IPS-18a (cell line): ENCODE measurements around the gene ZBTB46.
A peak's percentile ranks its signal among the peaks of the same experiment; 100 is the strongest.

Source experiments
- H3K27ac ChIP-seq: one replicate; pipeline ENCODE4 v1.5.1; 2013; ENCODE audit warnings: low read length
- H3K27me3 ChIP-seq: one replicate; pipeline ENCODE4 v1.6.1; 2013; ENCODE audit warnings: mild to moderate bottlenecking, low read length; ENCODE audit not compliant: control insufficient read depth, insufficient read depth
- H3K36me3 ChIP-seq: one replicate; pipeline ENCODE4 v1.6.1; 2013; ENCODE audit warnings: low read depth, low read length; ENCODE audit not compliant: control insufficient read depth
- H3K4me1 ChIP-seq: one replicate; pipeline ENCODE4 v1.6.1; 2013; ENCODE audit warnings: low read depth, low read length; ENCODE audit not compliant: control insufficient read depth
- H3K4me3 ChIP-seq: one replicate; pipeline ENCODE4 v1.5.1; 2013; ENCODE audit warnings: low read length
- H3K9ac ChIP-seq: one replicate; pipeline ENCODE4 v1.6.1; 2013; ENCODE audit warnings: mild to moderate bottlenecking, low read length, moderate library complexity
- H3K9me3 ChIP-seq: one replicate; pipeline ENCODE4 v1.6.1; 2013; ENCODE audit warnings: low read depth, low read length; ENCODE audit not compliant: control insufficient read depth

ZBTB46 gene

DNA sequence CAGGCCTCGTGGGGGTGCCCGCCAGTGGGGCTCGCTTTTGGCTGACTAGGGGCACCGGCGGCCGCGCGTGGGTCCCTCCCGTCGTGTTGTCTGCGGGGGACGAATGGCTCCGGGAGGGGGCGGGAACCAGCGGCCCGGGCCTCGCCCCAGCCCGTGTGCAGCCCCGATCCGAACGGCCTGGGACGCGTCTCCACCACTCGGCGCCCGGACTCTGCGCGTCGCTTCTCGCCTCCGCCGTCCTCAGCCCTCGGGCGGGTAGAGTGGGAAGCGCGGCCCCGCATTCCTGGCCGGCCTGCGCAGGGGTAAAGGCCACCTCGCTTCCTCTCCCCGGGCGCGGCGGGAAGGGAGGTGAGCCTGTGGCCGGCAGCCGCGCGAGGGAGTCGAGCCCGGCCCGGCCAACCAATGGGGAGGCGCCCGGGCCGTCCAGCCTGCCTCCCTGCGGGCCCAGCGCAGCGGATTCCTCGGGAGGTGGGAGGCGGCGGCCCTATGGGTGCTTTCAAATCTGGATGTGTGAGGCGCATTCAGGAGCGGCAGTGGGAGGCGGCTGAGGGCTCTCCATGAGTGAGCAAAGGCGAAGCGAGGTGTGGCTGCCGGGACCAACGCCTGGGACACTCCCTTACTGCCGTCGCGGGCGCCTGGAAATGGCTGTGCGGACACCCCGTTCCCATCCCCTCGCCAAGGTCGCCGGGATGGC, 1.1 kb upstream of the ZBTB46 start:
- Histone ChIP-seq H3K27ac (no peak overlapping the region), H3K9ac (no peak overlapping the region), H3K4me1 (peaks cover 6% of the 10 kb centered on the region), H3K36me3 (no peaks in the 10 kb centered on the region), H3K9me3 (no peaks in the 10 kb centered on the region), H3K27me3 (peaks cover 51% of the 10 kb centered on the region), H3K4me3 (peak overlapping the region; percentile 39)

DNA sequence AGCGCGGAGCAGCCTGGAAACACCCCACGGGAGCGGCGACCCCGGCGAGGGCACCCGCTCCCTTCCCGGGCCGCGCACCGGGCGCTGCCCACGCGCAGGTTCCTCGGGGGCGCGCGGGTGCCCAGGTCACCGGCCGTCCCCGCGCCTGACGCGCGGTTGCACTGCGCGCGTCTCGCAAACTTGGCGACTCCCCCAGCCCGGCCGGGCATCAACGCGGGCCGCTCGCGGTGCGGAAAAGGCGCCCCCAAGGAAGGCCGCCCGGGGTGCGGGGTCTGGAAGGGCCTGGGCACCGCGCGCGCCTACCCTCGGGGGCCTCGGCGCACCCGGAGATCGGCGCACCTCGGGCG, 555 bp upstream of the ZBTB46 start:
- Histone ChIP-seq H3K27me3 (peaks cover 51% of the 10 kb centered on the region), H3K9ac (no peak overlapping the region), H3K4me1 (peaks cover 6% of the 10 kb centered on the region), H3K4me3 (peak overlapping the region; percentile 39), H3K36me3 (no peaks in the 10 kb centered on the region), H3K27ac (no peak overlapping the region), H3K9me3 (no peaks in the 10 kb centered on the region)

DNA sequence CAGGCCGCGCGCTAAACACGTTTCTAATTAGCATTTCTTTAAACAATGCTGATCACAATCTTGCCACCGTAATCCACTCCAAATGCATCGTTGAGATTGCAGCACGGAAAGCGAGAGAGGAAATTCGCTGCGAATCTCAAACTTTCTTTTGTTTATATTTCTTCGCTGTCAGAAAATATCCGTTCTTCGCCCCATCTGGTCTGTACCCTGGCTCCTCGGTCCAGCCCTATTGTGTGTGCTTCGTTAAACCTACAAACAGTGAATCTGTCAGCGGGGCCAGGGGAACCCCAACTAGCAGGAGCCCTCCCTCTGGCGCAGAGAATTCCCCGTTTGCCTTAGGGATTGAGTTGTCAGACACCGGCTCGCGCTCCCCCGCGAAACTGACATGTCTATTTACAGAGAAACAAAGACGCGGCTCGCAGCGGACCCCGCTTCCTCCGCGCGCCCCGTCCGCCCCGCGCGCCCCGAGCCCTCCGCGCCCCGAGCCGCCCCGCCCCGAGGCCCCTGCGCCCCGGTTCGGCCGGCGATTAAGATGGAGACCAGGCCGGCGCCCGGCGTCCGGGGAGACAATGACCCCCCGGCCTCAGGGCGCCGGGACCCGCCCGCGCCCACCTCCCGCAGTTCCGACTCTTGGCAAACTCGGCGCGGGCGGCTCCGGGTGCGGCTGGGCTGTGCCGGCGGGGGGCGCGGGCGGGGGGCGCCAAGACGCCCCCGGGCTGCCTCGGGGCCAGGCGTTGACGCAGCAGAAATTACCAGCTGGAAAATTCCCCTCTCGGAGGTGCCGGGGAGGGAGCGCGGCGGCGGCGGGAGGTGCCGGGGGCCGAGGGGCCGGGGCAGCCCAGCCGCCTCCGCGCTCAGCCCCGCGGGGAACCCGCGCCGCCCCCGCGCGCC, 874 bp downstream of the ZBTB46 start:
- no peak overlapping the region for H3K27ac ChIP-seq
- peak overlapping the region; percentile 60 for H3K4me3 ChIP-seq
- no peaks in the 10 kb centered on the region for H3K9me3 ChIP-seq
- H3K9ac ChIP-seq = no peak overlapping the region
- peaks cover 51% of the 10 kb centered on the region for H3K27me3 ChIP-seq
- no peaks in the 10 kb centered on the region for H3K36me3 ChIP-seq
- H3K4me1 ChIP-seq = peaks cover 6% of the 10 kb centered on the region

DNA sequence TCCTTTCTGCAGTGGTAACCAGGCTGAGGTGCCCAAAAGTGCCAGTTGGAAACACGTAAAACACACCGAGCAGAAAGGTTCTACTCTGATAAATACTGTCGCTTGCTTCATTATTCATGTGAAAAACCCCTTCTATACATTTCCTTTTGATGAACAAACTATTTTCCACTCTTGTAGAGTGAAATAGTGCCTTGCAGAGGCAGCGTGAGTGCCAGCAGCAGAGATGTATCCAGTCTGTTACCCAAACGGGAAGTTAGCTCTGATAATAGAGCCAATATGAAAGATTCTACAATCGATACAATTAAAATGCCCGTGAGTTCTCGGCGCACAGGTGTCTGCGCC, 1.5 kb downstream of the ZBTB46 start:
- H3K9ac ChIP-seq = no peak overlapping the region
- no peaks in the 10 kb centered on the region for H3K9me3 ChIP-seq
- no peaks in the 10 kb centered on the region for H3K36me3 ChIP-seq
- peak overlapping the region; percentile 60 for H3K4me3 ChIP-seq
- H3K27me3 ChIP-seq = peaks cover 51% of the 10 kb centered on the region
- peaks cover 6% of the 10 kb centered on the region for H3K4me1 ChIP-seq
- no peak overlapping the region for H3K27ac ChIP-seq

DNA sequence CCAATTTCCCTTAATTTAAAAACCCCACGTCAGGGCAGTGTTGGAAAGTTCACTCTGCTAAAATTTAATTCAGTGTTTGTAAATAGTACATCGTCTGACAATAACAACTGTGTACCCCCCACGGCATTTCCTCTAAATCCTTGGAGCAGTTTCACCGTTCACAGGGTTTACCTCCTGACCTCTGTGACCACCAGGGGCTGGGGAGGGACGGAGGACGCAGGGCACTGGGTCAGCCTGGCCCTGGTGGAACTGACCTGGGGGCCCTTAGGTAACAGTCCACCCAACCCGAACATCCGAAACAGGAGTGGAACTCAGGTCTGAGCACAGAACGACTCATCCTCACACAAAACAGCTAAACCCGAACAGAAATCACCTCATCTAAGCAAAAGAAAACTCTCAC, 2.1 kb downstream of the ZBTB46 start:
- H3K4me1 ChIP-seq = peaks cover 10% of the 10 kb centered on the region
- no peak overlapping the region for H3K27ac ChIP-seq
- H3K9ac ChIP-seq = no peak overlapping the region
- no peak overlapping the region for H3K4me3 ChIP-seq
- H3K9me3 ChIP-seq = no peaks in the 10 kb centered on the region
- peaks cover 49% of the 10 kb centered on the region for H3K27me3 ChIP-seq
- no peaks in the 10 kb centered on the region for H3K36me3 ChIP-seq

DNA sequence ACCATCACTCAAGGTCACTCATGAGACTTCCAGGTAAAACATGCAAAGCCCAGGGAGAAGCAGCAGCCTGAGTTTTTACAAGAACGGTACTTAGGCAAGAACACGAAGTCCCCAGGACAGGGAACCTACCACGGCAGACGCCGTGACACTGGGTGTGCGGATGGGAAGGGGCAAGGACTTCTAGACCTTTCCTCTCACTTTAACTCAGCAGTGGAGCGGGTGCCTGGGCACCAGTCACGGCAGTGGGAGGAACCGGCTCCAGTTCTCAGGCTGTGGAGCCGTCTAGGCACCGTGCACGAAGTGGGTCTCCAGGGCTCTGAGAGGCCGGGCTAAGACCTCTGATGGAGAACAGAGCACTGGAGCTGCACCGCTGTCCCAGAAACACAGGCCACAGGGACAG, 2.5 kb downstream of the ZBTB46 start:
- H3K9me3 ChIP-seq = no peaks in the 10 kb centered on the region
- no peaks in the 10 kb centered on the region for H3K36me3 ChIP-seq
- no peak overlapping the region for H3K27ac ChIP-seq
- H3K27me3 ChIP-seq = peaks cover 45% of the 10 kb centered on the region
- H3K4me3 ChIP-seq = no peak overlapping the region
- H3K9ac ChIP-seq = no peak overlapping the region
- peaks cover 10% of the 10 kb centered on the region for H3K4me1 ChIP-seq

DNA sequence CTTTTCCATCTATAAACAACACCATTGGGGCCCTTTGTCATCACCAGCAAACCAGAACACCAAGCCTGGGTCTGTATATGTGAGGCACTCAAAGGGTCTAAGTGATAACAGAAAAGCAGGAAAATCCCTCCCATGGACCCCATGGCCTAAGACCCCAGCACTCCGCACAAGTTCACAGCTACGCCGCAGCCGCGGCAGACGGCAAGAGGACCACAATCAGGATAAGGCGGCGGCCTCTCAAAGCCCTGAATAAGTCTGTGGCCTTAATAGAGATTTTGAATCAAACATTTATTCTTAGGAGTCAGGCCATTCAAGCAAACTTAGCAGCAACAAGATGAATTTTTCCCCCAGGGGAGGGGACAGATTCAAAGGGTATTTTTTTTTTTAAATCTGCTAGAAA, 2.9 kb downstream of the ZBTB46 start:
- H3K36me3 ChIP-seq = no peaks in the 10 kb centered on the region
- H3K27ac ChIP-seq = no peak overlapping the region
- H3K27me3 ChIP-seq = peaks cover 41% of the 10 kb centered on the region
- peaks cover 10% of the 10 kb centered on the region for H3K4me1 ChIP-seq
- H3K9me3 ChIP-seq = no peaks in the 10 kb centered on the region
- H3K4me3 ChIP-seq = no peak overlapping the region
- H3K9ac ChIP-seq = no peak overlapping the region

DNA sequence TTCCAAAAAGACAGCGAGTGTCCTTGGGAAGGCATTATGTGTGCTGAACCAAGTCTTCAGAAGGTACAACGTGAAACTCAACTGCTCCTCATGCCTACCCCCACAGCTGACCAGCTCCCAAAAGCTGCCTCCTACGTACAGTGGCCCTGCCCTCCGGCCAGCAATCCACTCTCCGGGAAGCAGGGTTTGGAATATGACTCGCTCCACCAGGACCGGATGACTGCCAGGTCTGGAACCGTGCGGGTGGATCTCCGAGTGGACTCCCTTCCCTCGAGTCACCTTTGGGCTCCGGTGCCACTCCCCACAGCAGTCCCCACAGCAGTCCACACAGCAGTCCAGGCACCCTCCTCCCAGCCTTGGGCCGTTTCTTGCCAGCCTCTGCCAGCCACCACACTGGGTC, 4.3 kb downstream of the ZBTB46 start:
- Histone ChIP-seq H3K9ac (no peak overlapping the region), H3K27ac (no peak overlapping the region), H3K9me3 (no peaks in the 10 kb centered on the region)

DNA sequence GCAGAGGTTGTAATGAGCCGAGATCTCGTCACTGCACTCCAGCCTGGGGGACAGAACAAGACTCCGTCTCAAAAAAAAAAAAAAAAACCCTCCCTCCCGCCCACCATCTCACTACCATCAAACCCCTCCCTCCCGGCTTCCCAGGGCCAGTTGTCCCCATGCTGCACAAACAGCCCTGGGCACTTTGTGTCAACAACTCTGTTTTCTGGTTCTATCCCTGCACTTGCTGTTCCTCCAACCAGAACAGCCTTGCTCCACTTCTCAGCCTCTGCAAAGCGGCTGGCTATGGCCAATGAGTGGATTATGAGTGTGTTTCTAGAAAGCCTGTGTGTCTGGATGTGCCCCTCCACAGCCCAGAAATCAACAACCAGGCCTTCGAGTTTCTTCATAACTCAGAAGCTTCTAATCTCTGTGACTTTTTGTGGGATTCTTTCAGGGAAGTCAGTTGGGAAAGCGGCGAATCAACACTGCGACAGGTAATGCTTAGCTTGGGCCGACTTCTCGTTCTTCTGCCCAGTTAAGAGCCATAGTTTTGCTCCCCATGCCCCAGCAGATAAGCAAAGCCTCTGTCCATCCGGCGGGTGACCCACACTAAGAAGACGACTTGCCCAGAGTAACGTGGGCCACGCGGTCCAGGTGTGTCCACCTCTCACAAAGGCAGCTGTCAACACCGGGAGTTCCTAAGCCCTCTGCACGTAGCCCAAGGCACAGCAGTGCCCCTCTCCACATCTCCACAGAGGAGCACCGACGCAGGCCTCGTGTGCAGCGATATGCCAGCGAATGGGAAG, 5.5 kb downstream of the ZBTB46 start:
- H3K9ac ChIP-seq = no peak overlapping the region
- no peak overlapping the region for H3K4me3 ChIP-seq
- H3K4me1 ChIP-seq = peaks cover 10% of the 10 kb centered on the region
- no peaks in the 10 kb centered on the region for H3K9me3 ChIP-seq
- H3K27me3 ChIP-seq = peaks cover 26% of the 10 kb centered on the region
- H3K27ac ChIP-seq = no peak overlapping the region
- H3K36me3 ChIP-seq = no peaks in the 10 kb centered on the region

More for the DNA sequence above, 4.3 kb downstream of the ZBTB46 start:
- Histone ChIP-seq H3K36me3 (no peaks in the 10 kb centered on the region), H3K4me1 (peaks cover 10% of the 10 kb centered on the region), H3K4me3 (no peak overlapping the region), H3K27me3 (peaks cover 27% of the 10 kb centered on the region)

DNA sequence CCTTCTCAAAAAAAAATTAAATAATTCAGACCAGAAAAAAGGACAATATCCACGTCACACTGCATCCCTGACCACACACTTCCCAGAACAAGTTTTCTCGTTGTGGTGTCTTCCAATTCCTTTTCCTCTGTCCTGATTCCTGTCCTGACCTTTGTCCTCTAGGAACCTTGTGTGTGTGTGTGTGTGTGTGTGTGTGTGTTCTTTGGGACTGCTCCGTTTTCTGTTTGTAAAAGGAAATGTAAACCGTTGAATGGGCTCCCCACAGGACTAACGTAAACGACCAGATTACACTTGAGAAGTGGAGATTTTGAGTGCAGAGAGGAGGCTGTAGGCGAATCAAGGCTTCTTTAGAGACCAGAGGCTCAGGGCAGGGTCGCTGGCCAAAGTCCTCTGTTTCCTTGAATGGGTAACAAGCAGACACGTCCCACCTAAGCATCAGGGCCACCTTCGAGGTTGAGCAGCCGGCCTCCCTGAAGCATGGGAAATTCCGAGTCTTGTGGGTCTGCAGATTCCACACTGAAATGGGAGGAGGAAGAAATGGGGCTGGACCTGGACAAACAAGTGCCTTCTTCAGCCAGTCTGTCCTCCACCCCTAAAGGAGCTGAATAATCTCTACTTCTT, 7.3 kb downstream of the ZBTB46 start:
- Histone ChIP-seq H3K4me3 (no peak overlapping the region), H3K27me3 (peaks cover 11% of the 10 kb centered on the region), H3K36me3 (no peaks in the 10 kb centered on the region), H3K9me3 (no peaks in the 10 kb centered on the region), H3K4me1 (peaks cover 4% of the 10 kb centered on the region), H3K9ac (no peak overlapping the region), H3K27ac (no peak overlapping the region)

DNA sequence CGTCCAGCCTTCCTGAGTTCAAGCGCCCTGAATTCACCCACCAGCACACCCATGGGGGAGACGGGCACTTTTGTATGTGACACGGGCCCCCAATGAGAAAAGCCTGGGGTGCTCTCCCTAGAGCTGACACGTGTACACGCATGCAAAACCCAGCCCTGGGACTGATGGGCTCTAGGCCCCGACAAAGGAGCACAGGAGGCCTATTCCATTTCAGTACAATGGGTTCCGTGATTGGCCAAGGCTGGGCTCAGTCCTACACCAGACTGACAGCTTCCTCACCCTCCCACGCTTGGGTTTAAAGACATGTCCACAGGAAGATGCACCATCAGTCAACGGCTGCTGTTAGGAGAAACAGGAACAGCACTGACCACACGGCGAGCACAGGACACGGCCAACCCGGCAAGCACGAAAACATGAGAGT, 8.8 kb downstream of the ZBTB46 start:
- no peak overlapping the region for H3K4me3 ChIP-seq
- no peak overlapping the region for H3K9ac ChIP-seq

More for the DNA sequence above, 8.8 kb downstream of the ZBTB46 start:
- Histone ChIP-seq H3K27ac (no peak overlapping the region), H3K27me3 (no peaks in the 10 kb centered on the region), H3K4me1 (peaks cover 4% of the 10 kb centered on the region), H3K9me3 (no peaks in the 10 kb centered on the region), H3K36me3 (no peaks in the 10 kb centered on the region)
